Suprapubic skin (tissue), 4 donors: Measurements from ENCODE around the gene ARHGAP19. TPM values are rescaled to one million over a fixed set of nuclear protein-coding genes. Genes with fewer than 3 reads are reported as not detected.
"Not testable (repeated sequence)": the region's sequence is repeated elsewhere in the genome, so short reads cannot be mapped to it uniquely, and the experiment has no call there.

Experiments used
- DNase-seq, 2 donors: peaks; one replicate each; pipeline ENCODE4 v3.0.0-alpha.2; 2019; ENCODE audit warnings: low spot score in 2 of 2
- H3K27ac ChIP-seq: fragments of 200-600 bp; sonication (generic); one replicate; pipeline ENCODE4 v1.5.1; 2019
- H3K27me3 ChIP-seq: fragments of 200-600 bp; sonication (generic); one replicate; pipeline ENCODE4 v1.5.1; 2019
- H3K36me3 ChIP-seq: fragments of 200-600 bp; sonication (generic); one replicate; pipeline ENCODE4 v1.5.1; 2019
- H3K4me1 ChIP-seq: fragments of 200-600 bp; sonication (generic); one replicate; pipeline ENCODE4 v1.5.1; 2019
- H3K4me3 ChIP-seq: fragments of 200-600 bp; sonication (generic); one replicate; pipeline ENCODE4 v1.5.1; 2019; ENCODE audit warnings: mild to moderate bottlenecking
- H3K9me3 ChIP-seq: fragments of 200-600 bp; sonication (generic); one replicate; pipeline ENCODE4 v1.5.1; 2019
- EP300 ChIP-seq: sonication (generic); formaldehyde crosslinking; IDR thresholded peaks from one replicate; pipeline ENCODE4 v1.6.1; 2017; ENCODE audit warnings: antibody characterized with exemption
- POLR2A ChIP-seq, 2 donors: fragments of 450-650 bp; IDR thresholded peaks; one replicate each; pipeline ENCODE4 v1.6.1; 2017; ENCODE audit warnings: antibody characterized with exemption in 2 of 2, mild to moderate bottlenecking in 2 of 2, moderate library complexity in 2 of 2
- POLR2AphosphoS5 ChIP-seq, 3 donors: sonication (generic); formaldehyde crosslinking; IDR thresholded peaks; one replicate each; pipeline ENCODE4 v1.6.1; 2017; ENCODE audit warnings: antibody characterized with exemption in 3 of 3
- WGBS: methylation state at CpG from one replicate; pipeline ENCODE4 v1.1.5; 2018; 5-methylcytosine and 5-hydroxymethylcytosine counted together
- total RNA-seq, 4 donors: library from RNA; depleted of rRNA; stranded (reverse); fragments of >200 nt; gene quantifications; one replicate each; pipeline ENCODE4 v1.1.0, GENCODE V29; 2016
- TF ChIP-seq, protein P1 (sequence below), 2 donors: fragments of 200-600 bp in 1 of 2; fragments of 450-650 bp in 1 of 2; sonication (generic) in 1 of 2; IDR thresholded peaks; one replicate each; pipeline ENCODE4 v1.5.1; 2016 to 2019; ENCODE audit warnings: antibody characterized with exemption in 2 of 2, mild to moderate bottlenecking in 1 of 2, moderate library complexity in 1 of 2

Gene ARHGAP19
- total RNA-seq, 4 donors from 2014 or later = 8.0 to 12.8 (median 11.2) TPM

DNA sequence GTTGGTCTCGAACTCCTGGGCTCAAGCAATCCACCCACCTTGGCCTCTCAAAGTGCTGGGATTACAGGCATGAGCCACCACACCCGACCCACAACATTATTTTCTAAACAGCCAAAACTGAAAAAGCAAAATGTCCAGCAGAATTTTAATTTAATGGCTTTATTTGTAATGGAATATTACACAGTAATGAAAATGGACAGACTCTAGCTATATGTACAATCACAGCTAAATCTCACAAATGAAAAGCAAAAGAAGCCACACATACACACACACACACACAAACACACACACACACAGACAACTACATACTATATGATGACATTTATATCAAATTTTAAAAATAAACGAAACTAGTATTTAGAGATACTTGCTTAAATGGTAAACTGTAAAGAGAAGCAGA, 18.7 kb downstream of the ARHGAP19 start:
- Histone ChIP-seq H3K27me3 (no peaks in the 10 kb centered on the region), H3K27ac (no peak overlapping the region), H3K4me3 (no peak overlapping the region), H3K36me3 (no peaks in the 10 kb centered on the region), H3K9me3 (no peaks in the 10 kb centered on the region), H3K4me1 (peaks cover 12% of the 10 kb centered on the region)
- DNase-seq = no peak
- TF ChIP-seq, protein P1, sequence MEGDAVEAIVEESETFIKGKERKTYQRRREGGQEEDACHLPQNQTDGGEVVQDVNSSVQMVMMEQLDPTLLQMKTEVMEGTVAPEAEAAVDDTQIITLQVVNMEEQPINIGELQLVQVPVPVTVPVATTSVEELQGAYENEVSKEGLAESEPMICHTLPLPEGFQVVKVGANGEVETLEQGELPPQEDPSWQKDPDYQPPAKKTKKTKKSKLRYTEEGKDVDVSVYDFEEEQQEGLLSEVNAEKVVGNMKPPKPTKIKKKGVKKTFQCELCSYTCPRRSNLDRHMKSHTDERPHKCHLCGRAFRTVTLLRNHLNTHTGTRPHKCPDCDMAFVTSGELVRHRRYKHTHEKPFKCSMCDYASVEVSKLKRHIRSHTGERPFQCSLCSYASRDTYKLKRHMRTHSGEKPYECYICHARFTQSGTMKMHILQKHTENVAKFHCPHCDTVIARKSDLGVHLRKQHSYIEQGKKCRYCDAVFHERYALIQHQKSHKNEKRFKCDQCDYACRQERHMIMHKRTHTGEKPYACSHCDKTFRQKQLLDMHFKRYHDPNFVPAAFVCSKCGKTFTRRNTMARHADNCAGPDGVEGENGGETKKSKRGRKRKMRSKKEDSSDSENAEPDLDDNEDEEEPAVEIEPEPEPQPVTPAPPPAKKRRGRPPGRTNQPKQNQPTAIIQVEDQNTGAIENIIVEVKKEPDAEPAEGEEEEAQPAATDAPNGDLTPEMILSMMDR (IDR thresholded peaks at IDR 0.05) = no peak
- no peak for TF ChIP-seq EP300
- no peak for TF ChIP-seq POLR2AphosphoS5 (IDR thresholded peaks at IDR 0.05)
- no peak for TF ChIP-seq POLR2A (IDR thresholded peaks at IDR 0.05)
- WGBS = 99% methylated on average over 3 of the region's 3 CpGs

DNA sequence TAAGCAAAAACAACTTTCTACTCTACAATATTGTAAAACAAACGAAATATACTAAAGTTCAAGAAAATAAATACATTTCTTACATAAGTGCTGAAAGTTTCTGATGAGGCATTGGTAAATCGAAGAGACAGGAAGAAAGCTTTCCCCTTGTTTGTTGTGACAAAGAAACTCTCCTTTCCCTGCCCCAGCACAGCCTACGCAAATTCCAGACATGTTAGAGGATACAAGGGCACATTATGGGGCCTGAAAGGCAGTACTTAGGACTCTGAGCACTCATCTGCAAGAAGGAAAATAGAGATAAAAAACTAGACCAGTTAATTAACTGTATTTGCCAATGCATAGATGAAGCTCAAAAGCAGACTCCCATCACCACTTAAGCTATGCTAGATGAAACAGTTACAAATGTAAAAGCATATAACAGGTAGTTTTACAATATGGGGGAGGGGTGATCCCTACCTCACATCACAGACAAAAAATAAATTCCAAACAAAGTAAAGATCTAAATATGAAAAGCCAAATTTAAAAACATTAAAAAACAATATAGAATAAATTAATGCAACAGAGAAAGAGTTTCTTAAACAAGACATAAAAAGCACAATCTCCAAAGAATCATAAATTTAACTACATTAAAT, 21.8 kb downstream of the ARHGAP19 start:
- Histone ChIP-seq H3K27me3 (no peaks in the 10 kb centered on the region), H3K4me3 (no peak overlapping the region), H3K4me1 (no peaks in the 10 kb centered on the region), H3K36me3 (no peaks in the 10 kb centered on the region), H3K9me3 (no peaks in the 10 kb centered on the region), H3K27ac (no peak overlapping the region)
- no peak for DNase-seq
- no peak for TF ChIP-seq POLR2A (IDR thresholded peaks at IDR 0.05)
- no peak for TF ChIP-seq EP300
- TF ChIP-seq, protein P1 (IDR thresholded peaks at IDR 0.05) = no peak
- no peak for TF ChIP-seq POLR2AphosphoS5 (IDR thresholded peaks at IDR 0.05)
- WGBS = 81% methylated on average over 3 of the region's 3 CpGs

DNA sequence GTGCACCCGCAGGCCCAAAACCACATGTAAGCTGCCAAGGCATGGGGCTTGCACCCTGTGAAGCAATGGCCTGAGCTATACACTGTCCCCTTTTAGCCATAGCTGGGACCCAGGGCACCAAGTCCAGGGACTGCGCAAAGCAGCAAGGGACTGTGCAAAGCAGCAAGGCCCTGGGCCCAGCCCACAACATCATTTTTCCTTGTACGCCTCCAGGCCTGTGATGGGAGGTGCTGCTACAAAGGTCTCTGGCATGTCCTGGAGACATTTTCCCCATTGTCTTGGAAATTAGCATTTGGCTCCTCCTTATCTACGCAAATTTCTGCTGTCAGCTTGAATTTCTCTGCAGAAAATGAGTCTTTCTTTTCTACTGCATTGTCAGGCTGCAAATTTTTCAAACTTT, 24.8 kb downstream of the ARHGAP19 start:
- 93% methylated on average over 4 of the region's 4 CpGs for WGBS
- H3K4me1 ChIP-seq = no peaks in the 10 kb centered on the region
- H3K4me3 ChIP-seq = no peak overlapping the region
- H3K9me3 ChIP-seq = no peaks in the 10 kb centered on the region
- peaks cover 3% of the 10 kb centered on the region for H3K36me3 ChIP-seq
- H3K27ac ChIP-seq = no peak overlapping the region
- H3K27me3 ChIP-seq = no peaks in the 10 kb centered on the region
- DNase-seq = no peak
- TF ChIP-seq POLR2AphosphoS5 (IDR thresholded peaks at IDR 0.05) (no peak), POLR2A (IDR thresholded peaks at IDR 0.05) (no peak), EP300 (no peak)
- TF ChIP-seq, protein P1 (IDR thresholded peaks at IDR 0.05) = no peak

DNA sequence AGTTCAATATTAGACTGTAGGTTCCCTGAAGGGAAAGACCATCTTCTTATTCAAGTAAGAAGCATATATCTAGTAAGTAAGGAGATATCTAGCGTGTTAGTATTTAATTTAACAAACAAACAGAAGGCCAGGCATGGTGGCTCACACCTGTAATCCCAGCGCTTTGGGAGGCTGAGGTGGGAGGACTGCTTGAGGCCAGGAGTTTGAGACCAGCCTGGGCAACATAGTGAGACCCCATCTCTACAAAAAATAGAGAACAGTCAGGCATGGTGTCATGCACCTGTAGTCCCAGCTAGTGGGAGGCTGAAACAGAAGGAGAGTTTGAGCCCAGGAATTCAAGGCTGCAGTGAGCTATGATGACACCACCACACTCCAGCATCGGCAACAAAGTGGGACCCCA, 27.3 kb downstream of the ARHGAP19 start:
- 94% methylated on average over 3 of the region's 3 CpGs for WGBS
- not testable (repeated sequence) for H3K27ac ChIP-seq, H3K27me3 ChIP-seq, H3K9me3 ChIP-seq, H3K36me3 ChIP-seq, H3K4me3 ChIP-seq, H3K4me1 ChIP-seq, DNase-seq

DNA sequence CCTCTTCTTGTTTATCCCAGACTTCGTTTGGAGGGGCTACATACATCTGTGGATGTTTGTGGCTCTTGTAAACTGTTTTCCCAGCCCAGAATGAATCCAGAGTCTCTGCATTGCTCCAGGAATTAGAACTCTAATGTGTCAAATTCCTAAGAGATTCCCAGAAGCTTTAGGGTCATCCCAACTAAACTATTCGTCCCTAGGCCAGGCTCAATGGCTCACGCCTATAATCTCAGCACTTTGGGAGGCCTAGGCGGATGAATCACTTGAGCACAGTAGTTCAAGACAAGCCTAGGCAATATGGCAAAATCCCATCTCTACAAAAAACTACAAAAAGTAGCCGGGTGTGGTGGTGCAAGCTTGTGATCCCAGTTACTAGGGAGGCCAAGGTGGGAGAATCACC, 28.5 kb downstream of the ARHGAP19 start:
- H3K27ac ChIP-seq = no peak overlapping the region
- TF ChIP-seq POLR2A (IDR thresholded peaks at IDR 0.05) (no peak), POLR2AphosphoS5 (IDR thresholded peaks at IDR 0.05) (no peak), EP300 (no peak)
- TF ChIP-seq, protein P1 (IDR thresholded peaks at IDR 0.05) = no peak
- no peaks in the 10 kb centered on the region for H3K4me1 ChIP-seq
- H3K4me3 ChIP-seq = no peak overlapping the region
- DNase-seq = no peak
- no peaks in the 10 kb centered on the region for H3K9me3 ChIP-seq
- WGBS = 95% methylated on average over 5 of the region's 5 CpGs
- no peaks in the 10 kb centered on the region for H3K27me3 ChIP-seq
- peaks cover 8% of the 10 kb centered on the region for H3K36me3 ChIP-seq

DNA sequence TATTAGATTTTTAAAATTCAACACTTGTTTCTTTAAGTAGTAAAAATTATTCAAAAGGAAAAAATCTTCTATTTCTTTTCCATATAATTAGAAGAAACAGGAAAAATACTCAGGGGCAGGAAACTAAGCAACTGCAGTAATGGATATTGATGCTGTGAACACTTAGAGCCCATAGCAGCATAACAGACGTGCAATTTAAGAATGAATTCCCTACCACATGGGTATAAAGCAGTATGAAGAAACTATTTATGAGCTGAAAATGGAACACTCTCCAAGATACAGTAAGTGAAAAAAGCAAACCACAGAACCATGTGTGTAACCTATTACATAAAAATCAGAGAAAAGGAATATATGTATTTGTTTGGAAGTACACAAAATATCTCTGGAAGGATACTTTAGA, 30.8 kb downstream of the ARHGAP19 start:
- peaks cover 14% of the 10 kb centered on the region for H3K36me3 ChIP-seq
- WGBS = 81% methylated on average over 1 of the region's 1 CpG

More for the DNA sequence above, 30.8 kb downstream of the ARHGAP19 start:
- H3K4me1 ChIP-seq = no peaks in the 10 kb centered on the region
- TF ChIP-seq, protein P1 (IDR thresholded peaks at IDR 0.05) = no peak
- TF ChIP-seq POLR2AphosphoS5 (IDR thresholded peaks at IDR 0.05) = no peak
- no peaks in the 10 kb centered on the region for H3K9me3 ChIP-seq
- no peak overlapping the region for H3K4me3 ChIP-seq
- no peak overlapping the region for H3K27ac ChIP-seq
- DNase-seq = no peak
- no peaks in the 10 kb centered on the region for H3K27me3 ChIP-seq
